NB4 (cell line): ENCODE measurements around the gene WWP2.

ENCODE experiments used
- DNase-seq: peaks from one replicate; pipeline ENCODE4 v3.0.0; 2010; ENCODE audit warnings: low read depth
- H3K4me3 ChIP-seq: one replicate; pipeline ENCODE4 v1.5.1; 2011; ENCODE audit warnings: mild to moderate bottlenecking, low read depth, low read length, moderate library complexity
- MAX ChIP-seq: IDR thresholded peaks from 2 replicates; pipeline ENCODE4 v1.6.1; 2011; ENCODE audit warnings: low read depth, low read length
- MYC ChIP-seq: IDR thresholded peaks from 2 replicates; pipeline ENCODE4 v1.6.1; 2011; ENCODE audit warnings: low read depth, low read length
- POLR2A ChIP-seq: IDR thresholded peaks from 2 replicates; pipeline ENCODE4 v1.6.1; 2011; ENCODE audit warnings: mild to moderate bottlenecking; ENCODE audit not compliant: insufficient read length; ENCODE audit errors: extremely low read depth
- TF ChIP-seq, protein P1 (sequence below): IDR thresholded peaks from one replicate; pipeline ENCODE4 v1.5.1; 2012; ENCODE audit warnings: low read depth, low read length

WWP2 gene

GRCh38 chr16:69761983-69762813 lies at the start of gene WWP2:
Gene WWP2, plus strand, starts transcription at chr16:69762332. Its CDS starts 24,679 bp downstream, at chr16:69787011.
- H3K4me3 ChIP-seq, result peak within 1 kb of the TSS; percentile 98
- peak; percentile 90 for DNase-seq
- TF ChIP-seq, protein P1, sequence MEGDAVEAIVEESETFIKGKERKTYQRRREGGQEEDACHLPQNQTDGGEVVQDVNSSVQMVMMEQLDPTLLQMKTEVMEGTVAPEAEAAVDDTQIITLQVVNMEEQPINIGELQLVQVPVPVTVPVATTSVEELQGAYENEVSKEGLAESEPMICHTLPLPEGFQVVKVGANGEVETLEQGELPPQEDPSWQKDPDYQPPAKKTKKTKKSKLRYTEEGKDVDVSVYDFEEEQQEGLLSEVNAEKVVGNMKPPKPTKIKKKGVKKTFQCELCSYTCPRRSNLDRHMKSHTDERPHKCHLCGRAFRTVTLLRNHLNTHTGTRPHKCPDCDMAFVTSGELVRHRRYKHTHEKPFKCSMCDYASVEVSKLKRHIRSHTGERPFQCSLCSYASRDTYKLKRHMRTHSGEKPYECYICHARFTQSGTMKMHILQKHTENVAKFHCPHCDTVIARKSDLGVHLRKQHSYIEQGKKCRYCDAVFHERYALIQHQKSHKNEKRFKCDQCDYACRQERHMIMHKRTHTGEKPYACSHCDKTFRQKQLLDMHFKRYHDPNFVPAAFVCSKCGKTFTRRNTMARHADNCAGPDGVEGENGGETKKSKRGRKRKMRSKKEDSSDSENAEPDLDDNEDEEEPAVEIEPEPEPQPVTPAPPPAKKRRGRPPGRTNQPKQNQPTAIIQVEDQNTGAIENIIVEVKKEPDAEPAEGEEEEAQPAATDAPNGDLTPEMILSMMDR, result no peak
- TF ChIP-seq MAX (peak; percentile 84), POLR2A (peak; percentile 84), MYC (peak; percentile 79)

- DNase-seq, result peak; percentile 14
- TF ChIP-seq MAX, result no peak
- TF ChIP-seq POLR2A, result no peak
- no peak for TF ChIP-seq MYC
- TF ChIP-seq, protein P1, result no peak
These were observed 49.1 kb upstream of the WWP2 start for GRCh38 chr16:69712914-69713581.

GRCh38 chr16:69717066-69717465 lies 45.1 kb upstream of the WWP2 start:
- no peak for TF ChIP-seq POLR2A
- TF ChIP-seq, protein P1, result no peak
- no peak for TF ChIP-seq MYC
- no peak for TF ChIP-seq MAX
- H3K4me3 ChIP-seq, result no peak overlapping the region
- no peak for DNase-seq

More at GRCh38 chr16:69712914-69713581, 49.1 kb upstream of the WWP2 start:
- no peak overlapping the region for H3K4me3 ChIP-seq

DNA sequence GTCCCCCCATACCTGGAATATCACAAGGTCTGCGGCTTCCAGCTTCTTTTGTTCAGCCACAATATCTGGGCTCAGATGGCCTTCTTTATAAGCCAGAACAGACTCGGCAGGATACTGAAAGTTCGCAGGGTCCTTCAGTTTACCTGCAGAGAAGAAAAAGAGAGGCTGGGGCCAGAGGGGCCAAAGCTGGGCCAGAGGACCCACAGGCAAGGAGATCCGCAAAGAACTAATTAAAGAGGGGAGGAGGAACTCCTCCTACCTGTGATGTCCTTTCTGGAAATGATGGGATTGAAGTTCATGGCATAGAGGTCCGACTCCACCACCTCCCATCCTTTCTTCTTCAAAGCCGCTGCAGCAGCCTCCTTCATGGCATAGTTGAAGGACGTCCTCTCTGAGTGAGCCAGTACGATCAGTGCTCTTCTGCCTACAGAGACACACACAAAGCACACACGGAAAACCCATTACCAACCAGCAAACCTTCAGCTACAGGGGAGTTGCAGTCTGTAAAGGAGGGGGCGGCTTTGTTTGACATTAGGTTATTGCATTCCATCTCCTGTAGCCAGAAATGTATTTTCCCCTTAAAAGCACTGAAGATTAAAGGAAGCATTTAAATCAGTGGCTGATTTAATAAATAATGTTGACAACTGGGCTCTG lies 43.9 kb upstream of the WWP2 start:
- TF ChIP-seq MAX (no peak), POLR2A (no peak), MYC (no peak)
- TF ChIP-seq, protein P1, result no peak
- no peak overlapping the region for H3K4me3 ChIP-seq
- no peak for DNase-seq

DNA sequence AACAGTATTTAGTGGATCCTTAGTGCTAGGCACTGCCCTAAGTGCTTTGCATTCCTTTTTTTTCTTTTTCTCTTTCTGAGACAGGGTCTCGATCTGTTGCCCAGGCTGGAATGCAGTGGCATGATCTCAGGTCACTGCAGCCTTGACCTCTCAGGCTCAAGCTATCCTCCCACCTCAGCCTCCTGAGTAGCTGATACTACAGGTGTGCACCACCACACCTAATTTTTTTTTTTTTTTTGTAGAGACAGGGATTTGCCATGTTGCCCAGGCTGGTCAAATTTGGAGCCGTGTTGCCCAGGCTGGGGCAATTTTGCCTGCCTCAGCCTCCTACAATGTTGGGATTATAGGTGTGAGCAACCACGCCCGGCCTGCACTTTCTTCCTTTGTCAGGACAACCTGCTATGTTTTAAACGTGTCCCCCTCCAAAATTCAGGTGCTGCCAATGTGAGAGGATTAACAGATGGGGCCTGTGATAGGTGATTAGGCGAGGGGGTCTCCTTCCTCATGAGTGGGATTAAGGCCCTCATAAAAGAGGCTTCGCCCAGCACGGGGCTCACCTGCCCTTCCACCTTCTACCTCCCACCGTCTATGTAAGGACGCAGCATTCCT lies 41.2 kb upstream of the WWP2 start:
- TF ChIP-seq, protein P1, result no peak
- TF ChIP-seq MAX, result no peak
- TF ChIP-seq POLR2A, result no peak
- TF ChIP-seq MYC, result no peak
- no peak overlapping the region for H3K4me3 ChIP-seq
- no peak for DNase-seq
